ENCODE measurements around the gene WDR1. TPM values are rescaled to one million over a fixed set of nuclear protein-coding genes. Genes with fewer than 3 reads are reported as not detected.

The WDR1 gene
- polyA plus RNA-seq, 3 donors: 206 to 251 (median 243) TPM

DNA sequence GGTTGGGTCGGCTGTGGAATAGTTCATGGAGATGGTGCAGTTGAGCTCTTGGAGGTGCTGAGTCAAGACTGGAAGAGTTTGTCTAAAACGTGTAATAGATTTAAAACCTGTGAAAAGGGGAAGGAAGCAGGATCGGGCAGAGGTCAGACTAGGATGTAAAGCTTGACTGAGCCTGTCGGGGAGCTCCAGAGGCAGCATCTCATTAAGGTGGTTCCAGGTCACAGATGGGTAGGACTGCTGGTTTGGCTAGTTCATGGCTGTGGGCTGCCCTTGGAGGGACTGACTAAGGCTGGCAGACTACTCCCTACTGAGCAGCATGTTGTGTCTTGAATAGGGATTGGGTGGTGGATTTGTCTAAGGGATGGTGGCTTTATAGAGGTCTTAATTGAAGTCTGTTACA is 28.4 kb upstream of the WDR1 start:
- intact Hi-C loops (cut with micrococcal nuclease): no loop called here
- H3K79me2 ChIP-seq (ENCODE audit: insufficient read depth, low read length): no peaks in the 10 kb centered on the region
- Mint-ChIP-seq H3K4me1 (peaks cover 5% of the 10 kb centered on the region), H3K27ac (no peak overlapping the region), H3K4me3 (no peak overlapping the region), H3K9me3 (peaks cover 0 to 2% (median 0%) of the 10 kb centered on the region in 7 donors), H3K36me3 (no peaks in the 10 kb centered on the region), H3K27me3 (ENCODE audit: low read depth in 3 of 3) (peaks cover 2% of the 10 kb centered on the region in 3 donors)
- H3K9me3 ChIP-seq (replicated peaks in 1 of 2; ENCODE audit: control insufficient read depth in 1 of 2, insufficient read depth in 1 of 2, low read length in 2 of 2): no peaks in the 10 kb centered on the region
- no peak overlapping the region for H3K4me2 ChIP-seq (replicated peaks; ENCODE audit: extremely low read depth, low read length, poor library complexity, severe bottlenecking)
- H3K36me3 ChIP-seq (replicated peaks in 1 of 2; ENCODE audit: control insufficient read depth in 1 of 2, insufficient read depth in 2 of 2, low read length in 2 of 2): no peaks in the 10 kb centered on the region
- TF ChIP-seq, protein P1, sequence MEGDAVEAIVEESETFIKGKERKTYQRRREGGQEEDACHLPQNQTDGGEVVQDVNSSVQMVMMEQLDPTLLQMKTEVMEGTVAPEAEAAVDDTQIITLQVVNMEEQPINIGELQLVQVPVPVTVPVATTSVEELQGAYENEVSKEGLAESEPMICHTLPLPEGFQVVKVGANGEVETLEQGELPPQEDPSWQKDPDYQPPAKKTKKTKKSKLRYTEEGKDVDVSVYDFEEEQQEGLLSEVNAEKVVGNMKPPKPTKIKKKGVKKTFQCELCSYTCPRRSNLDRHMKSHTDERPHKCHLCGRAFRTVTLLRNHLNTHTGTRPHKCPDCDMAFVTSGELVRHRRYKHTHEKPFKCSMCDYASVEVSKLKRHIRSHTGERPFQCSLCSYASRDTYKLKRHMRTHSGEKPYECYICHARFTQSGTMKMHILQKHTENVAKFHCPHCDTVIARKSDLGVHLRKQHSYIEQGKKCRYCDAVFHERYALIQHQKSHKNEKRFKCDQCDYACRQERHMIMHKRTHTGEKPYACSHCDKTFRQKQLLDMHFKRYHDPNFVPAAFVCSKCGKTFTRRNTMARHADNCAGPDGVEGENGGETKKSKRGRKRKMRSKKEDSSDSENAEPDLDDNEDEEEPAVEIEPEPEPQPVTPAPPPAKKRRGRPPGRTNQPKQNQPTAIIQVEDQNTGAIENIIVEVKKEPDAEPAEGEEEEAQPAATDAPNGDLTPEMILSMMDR (IDR thresholded peaks at IDR 0.05): no peak
- no peak for DNase-seq
- H3K4me1 ChIP-seq (ENCODE audit: control insufficient read depth in 1 of 2, insufficient read depth in 2 of 2, low read length in 2 of 2): peaks cover 0 to 3% of the 10 kb centered on the region in 2 donors
- H4K20me1 ChIP-seq (ENCODE audit: insufficient read depth, low read length): no peaks in the 10 kb centered on the region
- H3K9ac ChIP-seq (ENCODE audit: insufficient read depth, low read length, poor library complexity, severe bottlenecking): no peak overlapping the region
- H3K27ac ChIP-seq (ENCODE audit: low read depth in 1 of 2, low read length in 2 of 2): no peak overlapping the region
- H3K27me3 ChIP-seq (ENCODE audit: control insufficient read depth in 2 of 2, insufficient read depth in 2 of 2, low read length in 2 of 2): no peaks in the 10 kb centered on the region
- H2AFZ ChIP-seq (ENCODE audit: insufficient read depth, low read depth, low read length, poor library complexity, severe bottlenecking): no peak overlapping the region
- 19% methylated on average over 4 of the region's 4 CpGs for WGBS (ENCODE audit: insufficient coverage)
- H3K4me3 ChIP-seq (replicated peaks in 1 of 3; ENCODE audit: low read depth in 2 of 3, low read length in 3 of 3): no peak overlapping the region

DNA sequence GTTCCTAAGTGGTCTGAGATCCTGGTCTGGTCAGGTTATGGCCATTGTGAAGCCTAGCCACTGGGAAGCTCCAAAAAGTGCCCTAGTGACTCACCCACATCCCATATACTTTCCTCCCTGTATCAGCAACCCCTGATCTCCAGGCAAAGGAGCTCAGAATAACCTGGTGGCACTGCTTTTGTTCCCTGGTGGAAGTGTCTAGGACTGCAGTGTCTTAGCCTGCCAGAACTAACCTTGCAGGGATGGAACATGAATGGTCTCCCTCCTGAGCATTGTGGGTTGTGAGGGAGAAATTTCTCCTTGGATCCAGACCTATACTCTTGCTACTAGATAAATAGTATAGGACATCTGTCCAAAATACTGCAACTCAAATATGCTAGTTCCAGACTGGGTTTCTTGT is 27.9 kb upstream of the WDR1 start:
- Mint-ChIP-seq H3K36me3 (no peaks in the 10 kb centered on the region), H3K9me3 (peaks cover 0 to 2% (median 0%) of the 10 kb centered on the region in 7 donors), H3K27ac (no peak overlapping the region), H3K4me1 (peaks cover 5% of the 10 kb centered on the region), H3K27me3 (ENCODE audit: low read depth in 3 of 3) (peaks cover 2% of the 10 kb centered on the region in 3 donors), H3K4me3 (no peak overlapping the region)
- TF ChIP-seq, protein P1 (IDR thresholded peaks at IDR 0.05): no peak
- H4K20me1 ChIP-seq (ENCODE audit: insufficient read depth, low read length): no peaks in the 10 kb centered on the region
- H2AFZ ChIP-seq (ENCODE audit: insufficient read depth, low read depth, low read length, poor library complexity, severe bottlenecking): no peak overlapping the region
- no peak overlapping the region for H3K4me3 ChIP-seq (replicated peaks in 1 of 3; ENCODE audit: low read depth in 2 of 3, low read length in 3 of 3)
- H3K79me2 ChIP-seq (ENCODE audit: insufficient read depth, low read length): no peaks in the 10 kb centered on the region
- no peaks in the 10 kb centered on the region for H3K27me3 ChIP-seq (ENCODE audit: control insufficient read depth in 2 of 2, insufficient read depth in 2 of 2, low read length in 2 of 2)
- intact Hi-C loops (cut with micrococcal nuclease): no loop called here
- no peaks in the 10 kb centered on the region for H3K36me3 ChIP-seq (replicated peaks in 1 of 2; ENCODE audit: control insufficient read depth in 1 of 2, insufficient read depth in 2 of 2, low read length in 2 of 2)
- H3K4me1 ChIP-seq (ENCODE audit: control insufficient read depth in 1 of 2, insufficient read depth in 2 of 2, low read length in 2 of 2): peaks cover 0 to 3% of the 10 kb centered on the region in 2 donors
- H3K9me3 ChIP-seq (replicated peaks in 1 of 2; ENCODE audit: control insufficient read depth in 1 of 2, insufficient read depth in 1 of 2, low read length in 2 of 2): no peaks in the 10 kb centered on the region
- H3K4me2 ChIP-seq (replicated peaks; ENCODE audit: extremely low read depth, low read length, poor library complexity, severe bottlenecking): no peak overlapping the region
- no peak for DNase-seq
- H3K27ac ChIP-seq (ENCODE audit: low read depth in 1 of 2, low read length in 2 of 2): no peak overlapping the region
- no peak overlapping the region for H3K9ac ChIP-seq (ENCODE audit: insufficient read depth, low read length, poor library complexity, severe bottlenecking)

All from CD14-positive monocyte (primary cell).